ENCODE data around the gene ACSS2.
A peak's percentile ranks its signal among the peaks of the same experiment; 100 is the strongest.
"Not testable (repeated sequence)": the region's sequence is repeated elsewhere in the genome, so short reads cannot be mapped to it uniquely, and the experiment has no call there.

ACSS2 gene

DNA sequence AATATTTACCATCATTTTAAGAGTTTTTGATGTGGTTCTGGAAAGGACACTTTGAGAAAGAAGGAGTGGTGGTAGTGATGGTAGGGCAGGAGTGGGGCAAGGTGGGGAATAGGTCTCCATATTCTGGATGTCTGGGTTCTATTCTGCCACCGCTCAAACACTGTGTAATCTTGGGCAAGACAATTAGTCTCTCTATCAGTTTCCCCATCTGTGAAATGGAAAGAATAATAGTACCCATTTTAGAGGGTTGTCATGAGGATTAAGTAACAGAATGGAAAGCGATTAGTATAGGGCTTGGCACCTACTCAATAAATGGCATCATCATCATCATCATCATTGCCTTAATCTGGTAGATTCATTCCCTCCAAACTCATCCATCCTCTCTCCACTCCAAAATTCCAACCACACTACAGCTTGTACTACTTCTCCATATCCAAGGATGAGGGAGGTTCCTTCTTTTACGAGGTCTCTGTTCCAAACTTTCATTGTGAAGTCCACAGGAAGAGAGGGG, 2.8 kb upstream of the ACSS2 start:
- no peak for DNase-seq (ENCODE audit: low read depth)
- TF ChIP-seq CTCF (conservative IDR thresholded peaks at IDR 0.05; ENCODE audit: low read depth, low read length) = no peak
- no peak overlapping the region for H3K4me3 ChIP-seq (ENCODE audit: low read depth, low read length)

- DNase-seq (ENCODE audit: low read depth) = peak; percentile 94
- H3K4me3 ChIP-seq (ENCODE audit: low read depth, low read length) = no peak overlapping the region
- TF ChIP-seq CTCF (conservative IDR thresholded peaks at IDR 0.05; ENCODE audit: low read depth, low read length) = peak; percentile 97
Measured at GRCh38 chr20:34874094-34874654, 2.2 kb upstream of the ACSS2 start.

DNA sequence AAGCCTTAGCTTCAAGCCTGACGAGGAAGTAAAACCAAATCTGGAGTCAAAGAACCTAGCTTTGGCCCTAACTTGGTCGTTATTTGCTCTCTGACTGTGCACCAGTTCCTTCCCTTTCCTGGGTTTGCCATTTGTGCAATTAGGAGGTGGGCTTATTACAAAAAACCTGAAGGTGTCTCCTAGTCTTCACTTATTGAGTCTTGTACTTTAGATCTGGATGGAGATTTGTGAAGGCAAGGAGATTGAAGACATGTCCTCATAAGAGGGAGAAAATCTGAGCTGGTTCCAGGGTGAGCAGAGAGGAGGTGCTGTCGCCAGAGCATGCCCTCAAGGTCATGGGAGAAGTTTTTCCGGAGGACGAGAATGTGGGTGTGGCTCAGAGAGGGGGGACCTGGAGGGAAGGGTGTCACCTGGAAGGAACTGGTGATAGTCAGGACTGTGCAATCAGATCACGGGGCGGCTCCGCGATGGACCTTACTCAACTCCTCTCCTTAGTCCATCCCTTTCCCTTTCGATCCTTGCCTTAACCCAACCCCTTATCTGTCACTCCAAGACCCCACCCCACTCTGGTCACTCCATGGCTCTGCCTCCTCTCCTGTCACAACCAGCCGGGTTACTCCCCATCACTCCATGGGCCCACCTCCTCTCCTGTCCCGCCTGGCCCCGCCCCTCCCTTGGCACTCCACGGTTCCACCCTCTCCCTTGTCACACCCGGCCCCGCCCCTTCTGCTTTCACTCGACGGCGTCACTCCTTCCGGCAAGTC, 588 bp upstream of the ACSS2 start:
- TF ChIP-seq CTCF (conservative IDR thresholded peaks at IDR 0.05; ENCODE audit: low read depth, low read length) = peak; percentile 52

GRCh38 chr20:34880215-34880850, 3.9 kb downstream of the ACSS2 start:
- TF ChIP-seq CTCF (conservative IDR thresholded peaks at IDR 0.05; ENCODE audit: low read depth, low read length) = no peak
- DNase-seq (ENCODE audit: low read depth) = no peak
- no peak overlapping the region for H3K4me3 ChIP-seq (ENCODE audit: low read depth, low read length)

More for the DNA sequence above, 588 bp upstream of the ACSS2 start:
- H3K4me3 ChIP-seq (ENCODE audit: low read depth, low read length) = peak overlapping the region; percentile 76
- peak; percentile 99 for DNase-seq (ENCODE audit: low read depth)

DNA sequence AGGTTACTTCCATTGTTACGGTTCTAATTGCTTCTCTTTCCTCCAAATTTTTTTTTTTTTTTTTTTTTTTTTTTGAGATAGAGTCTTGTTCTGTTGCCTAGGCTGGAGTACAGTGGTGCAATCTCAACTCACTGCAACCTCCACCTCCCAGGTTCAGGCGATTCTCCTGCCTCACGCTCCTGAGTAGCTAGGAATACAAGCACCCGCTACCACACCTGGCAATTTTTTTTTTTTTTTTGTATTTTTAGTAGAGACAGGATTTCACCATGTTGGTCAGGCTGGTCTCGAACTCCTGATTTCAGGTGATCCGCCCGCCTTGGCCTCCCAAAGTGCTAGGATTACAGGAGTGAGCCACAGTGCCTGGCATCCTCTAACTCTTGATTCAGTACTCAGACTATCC, 4.6 kb downstream of the ACSS2 start:
- not testable (repeated sequence) for DNase-seq (ENCODE audit: low read depth)

DNA sequence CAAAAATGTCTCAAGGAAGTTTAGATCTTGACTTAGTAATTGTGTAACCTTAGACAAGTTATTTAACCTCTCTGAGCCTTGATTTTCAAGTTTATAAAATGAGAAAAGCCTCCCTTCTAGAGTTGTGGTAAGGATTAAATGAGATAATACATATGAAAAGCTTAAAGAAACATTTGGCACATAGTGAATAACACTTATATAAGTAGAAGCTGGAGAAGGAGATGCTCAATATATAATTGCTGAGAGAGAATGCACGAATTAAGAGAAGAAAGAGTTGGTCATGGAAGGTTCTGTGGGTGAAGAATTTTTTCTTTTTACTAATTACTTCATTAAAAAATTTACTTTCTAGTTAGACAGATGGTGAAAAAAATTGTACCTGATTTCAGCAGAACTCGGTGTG, 5.3 kb downstream of the ACSS2 start:
- H3K4me3 ChIP-seq (ENCODE audit: low read depth, low read length) = no peak overlapping the region
- no peak for TF ChIP-seq CTCF (conservative IDR thresholded peaks at IDR 0.05; ENCODE audit: low read depth, low read length)
- DNase-seq (ENCODE audit: low read depth) = no peak

More for the DNA sequence above, 4.6 kb downstream of the ACSS2 start:
- H3K4me3 ChIP-seq (ENCODE audit: low read depth, low read length) = not testable (repeated sequence)

DNA sequence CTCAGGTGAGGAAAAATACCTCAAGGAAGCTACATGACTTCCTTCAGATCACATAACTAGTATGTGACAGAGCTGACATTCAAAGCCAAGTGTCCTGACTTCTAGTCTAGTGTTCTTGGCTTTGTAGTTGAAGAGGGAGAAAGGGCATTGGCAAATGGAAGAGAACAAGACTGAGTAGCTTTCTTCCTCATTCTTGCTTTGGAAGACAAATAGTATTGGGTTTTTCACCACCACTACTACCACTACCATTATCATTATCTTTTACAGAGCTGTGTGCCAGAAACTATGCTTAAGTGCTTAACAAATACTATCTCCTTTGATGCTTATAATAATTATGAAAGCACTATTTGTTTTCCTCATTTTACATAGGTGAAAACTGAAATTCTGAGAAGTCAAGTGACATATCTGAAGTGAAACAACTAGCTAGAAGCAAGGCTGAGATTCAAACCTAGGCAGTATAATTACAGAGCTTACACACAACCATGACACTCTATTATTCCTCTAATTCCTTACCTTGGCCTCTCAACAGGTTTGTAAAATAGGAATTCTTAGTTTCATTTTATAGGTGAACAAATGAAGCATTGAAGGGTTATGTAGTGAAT, 6.8 kb downstream of the ACSS2 start:
- H3K4me3 ChIP-seq (ENCODE audit: low read depth, low read length) = no peak overlapping the region
- DNase-seq (ENCODE audit: low read depth) = no peak
- no peak for TF ChIP-seq CTCF (conservative IDR thresholded peaks at IDR 0.05; ENCODE audit: low read depth, low read length)
